GM15510 (cell line): ENCODE data around the gene ATIC.

ENCODE experiments used
- POLR2A ChIP-seq: IDR thresholded peaks from 3 replicates; pipeline ENCODE4 v1.6.1; 2011; ENCODE audit warnings: borderline replicate concordance; ENCODE audit not compliant: insufficient read length; ENCODE audit errors: extremely low read depth

Gene ATIC

GRCh38 chr2:215356334-215356947 lies 44.6 kb downstream of the ATIC start:
- TF ChIP-seq POLR2A: no peak

- TF ChIP-seq POLR2A: no peak
Measured at GRCh38 chr2:215356948-215357461, 45.1 kb downstream of the ATIC start.

GRCh38 chr2:215357660-215358059 lies 45.8 kb downstream of the ATIC start:
- TF ChIP-seq POLR2A: no peak

GRCh38 chr2:215358312-215358845 lies 46.5 kb downstream of the ATIC start:
- TF ChIP-seq POLR2A: no peak

GRCh38 chr2:215358891-215359575 lies 47.2 kb downstream of the ATIC start:
- no peak for TF ChIP-seq POLR2A

- TF ChIP-seq POLR2A: no peak
Measured at GRCh38 chr2:215359576-215359922, 47.7 kb downstream of the ATIC start.

- no peak for TF ChIP-seq POLR2A
Measured at GRCh38 chr2:215360596-215360995, 48.7 kb downstream of the ATIC start.

- TF ChIP-seq POLR2A: no peak
Measured at GRCh38 chr2:215361211-215361875, 49.5 kb downstream of the ATIC start.

GRCh38 chr2:215361876-215362561 lies 50.2 kb downstream of the ATIC start:
- TF ChIP-seq POLR2A: no peak

GRCh38 chr2:215362562-215362904 lies 50.7 kb downstream of the ATIC start:
- TF ChIP-seq POLR2A: no peak

- TF ChIP-seq POLR2A: no peak
Measured at GRCh38 chr2:215363039-215363438, 51.2 kb downstream of the ATIC start.

- no peak for TF ChIP-seq POLR2A
Measured at GRCh38 chr2:215363461-215364156, 51.8 kb downstream of the ATIC start.

- no peak for TF ChIP-seq POLR2A
Measured at GRCh38 chr2:215364157-215365155, 52.6 kb downstream of the ATIC start.
